ES-I3 (cell line): ENCODE results near the gene PCA3.

ENCODE experiments used
- H3K36me3 ChIP-seq: 2 replicates; pipeline ENCODE4 v1.6.1; 2013; ENCODE audit warnings: mild to moderate bottlenecking, low read length, control low read depth, moderate library complexity; ENCODE audit not compliant: insufficient read depth
- H3K4me1 ChIP-seq: 2 replicates; pipeline ENCODE4 v1.6.1; 2013; ENCODE audit warnings: mild to moderate bottlenecking, control low read depth, low read length; ENCODE audit not compliant: insufficient read depth
- H3K9ac ChIP-seq: 2 replicates; pipeline ENCODE4 v1.6.1; 2013; ENCODE audit warnings: low read depth, mild to moderate bottlenecking, low read length, moderate library complexity
- H3K9me3 ChIP-seq: 2 replicates; pipeline ENCODE4 v1.6.1; 2013; ENCODE audit warnings: mild to moderate bottlenecking, low read length, moderate library complexity; ENCODE audit not compliant: control insufficient read depth, insufficient read depth

The PCA3 gene

GRCh38 chr9:76764138-76764537, at the start of gene PCA3:
PCA3 (plus strand) TSS chr9:76764438.
- Histone ChIP-seq H3K9me3 (no peaks in the 10 kb centered on the region), H3K36me3 (no peaks in the 10 kb centered on the region), H3K4me1 (no peaks in the 10 kb centered on the region), H3K9ac (no peak within 1 kb of the TSS)

- Histone ChIP-seq H3K9ac (no peak overlapping the region), H3K4me1 (0 out of 2 replicates have a peak, but pooled peaks cover 3% of the 10 kb centered on the region), H3K9me3 (no peaks in the 10 kb centered on the region), H3K36me3 (no peaks in the 10 kb centered on the region)
Observed at GRCh38 chr9:76716085-76716672, 48.1 kb upstream of the PCA3 start.

- Histone ChIP-seq H3K36me3 (no peaks in the 10 kb centered on the region), H3K4me1 (0 out of 2 replicates have a peak, but pooled peaks cover 3% of the 10 kb centered on the region), H3K9me3 (no peaks in the 10 kb centered on the region), H3K9ac (no peak overlapping the region)
Observed at GRCh38 chr9:76717176-76717575, 47.1 kb upstream of the PCA3 start.

GRCh38 chr9:76717613-76718012, 46.6 kb upstream of the PCA3 start:
- 0 out of 2 replicates have a peak, but pooled peaks cover 3% of the 10 kb centered on the region for H3K4me1 ChIP-seq
- no peaks in the 10 kb centered on the region for H3K36me3 ChIP-seq
- H3K9me3 ChIP-seq: no peaks in the 10 kb centered on the region
- H3K9ac ChIP-seq: no peak overlapping the region

GRCh38 chr9:76718166-76718565, 46.1 kb upstream of the PCA3 start:
- H3K9ac ChIP-seq: no peak overlapping the region
- H3K9me3 ChIP-seq: no peaks in the 10 kb centered on the region
- no peaks in the 10 kb centered on the region for H3K36me3 ChIP-seq
- H3K4me1 ChIP-seq: 0 out of 2 replicates have a peak, but pooled peaks cover 3% of the 10 kb centered on the region

GRCh38 chr9:76720245-76720644, 44.0 kb upstream of the PCA3 start:
- Histone ChIP-seq H3K9ac (no peak overlapping the region), H3K4me1 (0 out of 2 replicates have a peak, but pooled peaks cover 3% of the 10 kb centered on the region), H3K9me3 (no peaks in the 10 kb centered on the region), H3K36me3 (no peaks in the 10 kb centered on the region)

GRCh38 chr9:76725011-76725546, 39.2 kb upstream of the PCA3 start:
- Histone ChIP-seq H3K9ac (no peak overlapping the region), H3K36me3 (no peaks in the 10 kb centered on the region), H3K9me3 (no peaks in the 10 kb centered on the region), H3K4me1 (no peaks in the 10 kb centered on the region)

GRCh38 chr9:76725885-76726284, 38.4 kb upstream of the PCA3 start:
- no peaks in the 10 kb centered on the region for H3K9me3 ChIP-seq
- no peaks in the 10 kb centered on the region for H3K36me3 ChIP-seq
- no peak overlapping the region for H3K9ac ChIP-seq
- no peaks in the 10 kb centered on the region for H3K4me1 ChIP-seq

GRCh38 chr9:76729116-76729515, 35.1 kb upstream of the PCA3 start:
- no peaks in the 10 kb centered on the region for H3K4me1 ChIP-seq
- no peak overlapping the region for H3K9ac ChIP-seq
- H3K36me3 ChIP-seq: no peaks in the 10 kb centered on the region
- no peaks in the 10 kb centered on the region for H3K9me3 ChIP-seq

GRCh38 chr9:76729980-76730737, 34.1 kb upstream of the PCA3 start:
- Histone ChIP-seq H3K4me1 (no peaks in the 10 kb centered on the region), H3K9ac (no peak overlapping the region), H3K36me3 (no peaks in the 10 kb centered on the region), H3K9me3 (no peaks in the 10 kb centered on the region)

- H3K36me3 ChIP-seq: no peaks in the 10 kb centered on the region
Observed at GRCh38 chr9:76730801-76731200, 33.4 kb upstream of the PCA3 start.

GRCh38 chr9:76732341-76732958, 31.8 kb upstream of the PCA3 start:
- H3K4me1 ChIP-seq: no peaks in the 10 kb centered on the region
- no peaks in the 10 kb centered on the region for H3K36me3 ChIP-seq
- H3K9ac ChIP-seq: no peak overlapping the region
- no peaks in the 10 kb centered on the region for H3K9me3 ChIP-seq

More at GRCh38 chr9:76730801-76731200, 33.4 kb upstream of the PCA3 start:
- Histone ChIP-seq H3K9me3 (no peaks in the 10 kb centered on the region), H3K4me1 (no peaks in the 10 kb centered on the region), H3K9ac (no peak overlapping the region)

GRCh38 chr9:76733096-76733495, 31.1 kb upstream of the PCA3 start:
- no peak overlapping the region for H3K9ac ChIP-seq
- no peaks in the 10 kb centered on the region for H3K36me3 ChIP-seq
- no peaks in the 10 kb centered on the region for H3K4me1 ChIP-seq
- no peaks in the 10 kb centered on the region for H3K9me3 ChIP-seq

GRCh38 chr9:76734716-76735115, 29.5 kb upstream of the PCA3 start:
- Histone ChIP-seq H3K9ac (no peak overlapping the region), H3K9me3 (no peaks in the 10 kb centered on the region), H3K4me1 (no peaks in the 10 kb centered on the region), H3K36me3 (no peaks in the 10 kb centered on the region)
